GM23338 (cell line): Measurements from ENCODE around the gene STX16. TPM values are rescaled to one million over a fixed set of nuclear protein-coding genes. Genes with fewer than 3 reads are reported as not detected.

Experiments used
- ATAC-seq: fragments of 200-7000 bp; cut with Tn5 transposase; 3 replicates; pipeline ENCODE4 v1.9.1; 2020
- DNase-seq: peaks from one replicate; pipeline ENCODE4 v3.0.0-alpha.2; 2015; ENCODE audit warnings: low spot score
- H2AFZ ChIP-seq: fragments of 200-600 bp; sonication (generic); 2 replicates; pipeline ENCODE4 v1.8.0; 2016; ENCODE audit warnings: antibody characterized with exemption, mild to moderate bottlenecking, moderate library complexity
- H3F3A ChIP-seq: fragments of 200-600 bp; sonication (generic); replicated peaks from 2 replicates; pipeline ENCODE4 v1.8.0; 2017; ENCODE audit warnings: antibody characterized with exemption, mixed run types, low read depth
- H3K27ac ChIP-seq: fragments of 200-600 bp; sonication (generic); 2 replicates; pipeline ENCODE4 v1.6.1; 2016; ENCODE audit warnings: low read depth
- H3K27me3 ChIP-seq: fragments of 200-600 bp; sonication (generic); 2 replicates; pipeline ENCODE4 v1.8.0; 2016; ENCODE audit warnings: mild to moderate bottlenecking, mixed run types, moderate library complexity; ENCODE audit not compliant: insufficient read depth
- H3K36me3 ChIP-seq: fragments of 200-600 bp; sonication (generic); 2 replicates; pipeline ENCODE4 v1.8.0; 2016; ENCODE audit warnings: mild to moderate bottlenecking; ENCODE audit not compliant: insufficient read depth
- H3K4me1 ChIP-seq: fragments of 200-600 bp; sonication (generic); 2 replicates; pipeline ENCODE4 v1.8.0; 2016; ENCODE audit warnings: mild to moderate bottlenecking, moderate library complexity; ENCODE audit not compliant: insufficient read depth
- H3K4me2 ChIP-seq: fragments of 200-600 bp; sonication (generic); 2 replicates; pipeline ENCODE4 v1.7.1; 2017; ENCODE audit warnings: mixed run types
- H3K4me3 ChIP-seq: fragments of 200-600 bp; sonication (generic); 2 replicates; pipeline ENCODE4 v1.6.1; 2016; ENCODE audit warnings: mixed run types
- H3K79me2 ChIP-seq: fragments of 200-600 bp; sonication (generic); replicated peaks from 2 replicates; pipeline ENCODE4 v1.8.0; 2017; ENCODE audit warnings: mild to moderate bottlenecking; ENCODE audit not compliant: insufficient read depth
- H3K9me2 ChIP-seq: fragments of 200-600 bp; sonication (generic); 2 replicates; pipeline ENCODE4 v1.8.0; 2017; ENCODE audit not compliant: insufficient read depth
- H4K20me1 ChIP-seq: fragments of 200-600 bp; sonication (generic); replicated peaks from 2 replicates; pipeline ENCODE4 v1.8.0; 2017; ENCODE audit warnings: mild to moderate bottlenecking; ENCODE audit not compliant: insufficient read depth
- H3K27ac Mint-ChIP-seq: 2 replicates; pipeline ENCODE4 v1.8.0; 2020; ENCODE audit warnings: inconsistent platforms, mild to moderate bottlenecking, moderate library complexity, mixed read lengths
- H3K27me3 Mint-ChIP-seq: 3 replicates; pipeline ENCODE4 v1.8.0; 2022; ENCODE audit warnings: low read depth, mild to moderate bottlenecking, moderate library complexity, mixed read lengths, inconsistent platforms; ENCODE audit not compliant: insufficient read depth, poor library complexity
- H3K36me3 Mint-ChIP-seq: 3 replicates; pipeline ENCODE4 v1.8.0; 2021; ENCODE audit warnings: low read depth, mild to moderate bottlenecking, inconsistent platforms, moderate library complexity, mixed read lengths
- H3K4me1 Mint-ChIP-seq: 3 replicates; pipeline ENCODE4 v1.8.0; 2020; ENCODE audit warnings: mild to moderate bottlenecking, inconsistent platforms, mixed read lengths
- H3K4me3 Mint-ChIP-seq: 3 replicates; pipeline ENCODE4 v1.8.0; 2021; ENCODE audit warnings: moderate library complexity, mild to moderate bottlenecking, inconsistent platforms, mixed read lengths
- H3K9me3 Mint-ChIP-seq: 3 replicates; pipeline ENCODE4 v1.8.0; 2020; ENCODE audit warnings: moderate library complexity, mild to moderate bottlenecking, inconsistent platforms, mixed read lengths
- CTCF ChIP-seq, 2 experiments: fragments of 200-600 bp in 1 of 2; sonication (generic) in 1 of 2; conservative IDR thresholded peaks; 2 replicates each; pipeline versions ENCODE4 v1.5.1 to v1.6.1; 2016 to 2017; ENCODE audit warnings: antibody characterized with exemption in 2 of 2, low read depth in 2 of 2, mild to moderate bottlenecking in 2 of 2, moderate library complexity in 1 of 2
- EZH2 ChIP-seq: fragments of 200-600 bp; sonication (generic); IDR thresholded peaks from one replicate; pipeline ENCODE4 v1.8.0; 2017; ENCODE audit warnings: antibody characterized with exemption, mild to moderate bottlenecking, low read depth; ENCODE audit not compliant: unreplicated experiment
- STAT1 ChIP-seq: IDR thresholded peaks from one replicate; pipeline ENCODE4 v1.6.1; 2016; ENCODE audit warnings: antibody characterized with exemption; ENCODE audit not compliant: unreplicated experiment
- ZNF331 ChIP-seq: fragments of 250-450 bp; sonication (Bioruptor Pico); IDR thresholded peaks from 2 replicates; pipeline ENCODE4 v1.5.0; 2020; ENCODE audit warnings: low read depth, mild to moderate bottlenecking, moderate library complexity
- polyA plus RNA-seq: library from polyadenylated mRNA; unstranded; fragments of >200 nt; fragmentation: Nextera tagmentation; extraction: Ambion mirVana; gene quantifications from 2 replicates; pipeline ENCODE4 v1.2.1, GENCODE V29; 2016
- total RNA-seq: library from RNA; depleted of rRNA; stranded (reverse); fragments of >200 nt; shearing (Covaris generic); gene quantifications from 2 replicates; pipeline ENCODE4 v1.2.3, GENCODE V29; 2014
- TF ChIP-seq, protein P1 (sequence below): fragments of 250-450 bp; sonication (Bioruptor Pico); IDR thresholded peaks from 2 replicates; pipeline ENCODE4 v1.5.0; 2020; ENCODE audit warnings: mild to moderate bottlenecking, moderate library complexity
- TF ChIP-seq, protein P2 (sequence below): IDR thresholded peaks from one replicate; pipeline ENCODE4 v1.6.1; 2018; ENCODE audit warnings: antibody characterized with exemption; ENCODE audit not compliant: unreplicated experiment

STX16 gene
- total and polyA plus RNA-seq, 2 experiments from 2014 or later, result 31.2 to 70.5 TPM

DNA sequence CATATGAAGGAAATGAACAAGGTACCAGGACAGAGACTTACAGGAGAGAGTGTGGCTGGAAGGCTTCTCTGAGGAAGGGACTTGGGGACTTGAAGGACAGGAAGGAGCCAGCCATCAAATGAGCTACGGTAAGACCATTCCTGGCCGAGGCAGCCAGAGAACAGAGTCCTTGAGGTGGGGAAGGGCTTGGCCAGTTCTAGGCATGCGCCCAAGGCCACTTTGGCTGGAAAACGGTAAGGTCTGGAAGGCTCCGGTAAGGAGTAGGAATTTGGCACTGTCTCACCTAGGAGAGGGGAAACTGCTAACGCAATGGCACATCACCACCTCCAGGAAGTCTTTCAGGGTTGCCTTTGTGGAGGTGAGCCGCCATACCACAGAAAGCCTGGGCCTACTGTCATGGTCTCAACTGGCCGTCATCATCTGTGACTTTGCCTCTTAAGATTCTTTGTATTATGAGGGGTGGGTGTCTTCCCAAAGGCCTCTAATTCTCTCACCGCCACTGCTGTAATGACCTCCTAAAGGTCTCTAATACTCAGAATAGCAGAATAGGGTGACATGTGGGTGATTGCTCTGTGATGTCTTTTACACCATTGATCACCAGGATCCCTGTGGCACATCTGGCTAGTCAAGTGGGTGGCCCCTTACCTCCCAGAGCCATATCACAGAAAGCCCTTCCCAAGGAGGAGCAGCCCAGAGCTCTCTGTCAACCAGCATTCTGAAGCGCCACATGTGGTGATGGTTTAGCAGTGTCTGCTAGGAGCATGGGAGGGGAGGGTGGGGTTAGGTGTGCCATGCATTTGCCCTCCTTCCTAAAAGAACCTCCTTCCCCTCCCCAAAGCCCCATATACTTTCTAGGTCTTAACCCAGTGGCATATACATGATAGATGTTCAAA, 17.7 kb upstream of the STX16 start:
- Mint-ChIP-seq H3K9me3 (no peaks in the 10 kb centered on the region; the same call in 2 of the 3 replicates), H3K27me3 (peaks cover 15% of the 10 kb centered on the region)

More for the DNA sequence above, 17.7 kb upstream of the STX16 start:
- ATAC-seq (no peak), DNase-seq (no peak)
- Histone ChIP-seq H3K79me2 (no peaks in the 10 kb centered on the region), H3F3A (no peaks in the 10 kb centered on the region), H3K4me2 (no peak overlapping the region), H3K4me1 (no peaks in the 10 kb centered on the region), H3K36me3 (no peaks in the 10 kb centered on the region), H4K20me1 (no peaks in the 10 kb centered on the region), H2AFZ (no peak overlapping the region), H3K27ac (no peak overlapping the region), H3K4me3 (no peak overlapping the region), H3K27me3 (no peaks in the 10 kb centered on the region), H3K9me2 (no peaks in the 10 kb centered on the region)
- TF ChIP-seq ZNF331 (CRISPR knock-in tag), result no peak
- TF ChIP-seq, protein P1, sequence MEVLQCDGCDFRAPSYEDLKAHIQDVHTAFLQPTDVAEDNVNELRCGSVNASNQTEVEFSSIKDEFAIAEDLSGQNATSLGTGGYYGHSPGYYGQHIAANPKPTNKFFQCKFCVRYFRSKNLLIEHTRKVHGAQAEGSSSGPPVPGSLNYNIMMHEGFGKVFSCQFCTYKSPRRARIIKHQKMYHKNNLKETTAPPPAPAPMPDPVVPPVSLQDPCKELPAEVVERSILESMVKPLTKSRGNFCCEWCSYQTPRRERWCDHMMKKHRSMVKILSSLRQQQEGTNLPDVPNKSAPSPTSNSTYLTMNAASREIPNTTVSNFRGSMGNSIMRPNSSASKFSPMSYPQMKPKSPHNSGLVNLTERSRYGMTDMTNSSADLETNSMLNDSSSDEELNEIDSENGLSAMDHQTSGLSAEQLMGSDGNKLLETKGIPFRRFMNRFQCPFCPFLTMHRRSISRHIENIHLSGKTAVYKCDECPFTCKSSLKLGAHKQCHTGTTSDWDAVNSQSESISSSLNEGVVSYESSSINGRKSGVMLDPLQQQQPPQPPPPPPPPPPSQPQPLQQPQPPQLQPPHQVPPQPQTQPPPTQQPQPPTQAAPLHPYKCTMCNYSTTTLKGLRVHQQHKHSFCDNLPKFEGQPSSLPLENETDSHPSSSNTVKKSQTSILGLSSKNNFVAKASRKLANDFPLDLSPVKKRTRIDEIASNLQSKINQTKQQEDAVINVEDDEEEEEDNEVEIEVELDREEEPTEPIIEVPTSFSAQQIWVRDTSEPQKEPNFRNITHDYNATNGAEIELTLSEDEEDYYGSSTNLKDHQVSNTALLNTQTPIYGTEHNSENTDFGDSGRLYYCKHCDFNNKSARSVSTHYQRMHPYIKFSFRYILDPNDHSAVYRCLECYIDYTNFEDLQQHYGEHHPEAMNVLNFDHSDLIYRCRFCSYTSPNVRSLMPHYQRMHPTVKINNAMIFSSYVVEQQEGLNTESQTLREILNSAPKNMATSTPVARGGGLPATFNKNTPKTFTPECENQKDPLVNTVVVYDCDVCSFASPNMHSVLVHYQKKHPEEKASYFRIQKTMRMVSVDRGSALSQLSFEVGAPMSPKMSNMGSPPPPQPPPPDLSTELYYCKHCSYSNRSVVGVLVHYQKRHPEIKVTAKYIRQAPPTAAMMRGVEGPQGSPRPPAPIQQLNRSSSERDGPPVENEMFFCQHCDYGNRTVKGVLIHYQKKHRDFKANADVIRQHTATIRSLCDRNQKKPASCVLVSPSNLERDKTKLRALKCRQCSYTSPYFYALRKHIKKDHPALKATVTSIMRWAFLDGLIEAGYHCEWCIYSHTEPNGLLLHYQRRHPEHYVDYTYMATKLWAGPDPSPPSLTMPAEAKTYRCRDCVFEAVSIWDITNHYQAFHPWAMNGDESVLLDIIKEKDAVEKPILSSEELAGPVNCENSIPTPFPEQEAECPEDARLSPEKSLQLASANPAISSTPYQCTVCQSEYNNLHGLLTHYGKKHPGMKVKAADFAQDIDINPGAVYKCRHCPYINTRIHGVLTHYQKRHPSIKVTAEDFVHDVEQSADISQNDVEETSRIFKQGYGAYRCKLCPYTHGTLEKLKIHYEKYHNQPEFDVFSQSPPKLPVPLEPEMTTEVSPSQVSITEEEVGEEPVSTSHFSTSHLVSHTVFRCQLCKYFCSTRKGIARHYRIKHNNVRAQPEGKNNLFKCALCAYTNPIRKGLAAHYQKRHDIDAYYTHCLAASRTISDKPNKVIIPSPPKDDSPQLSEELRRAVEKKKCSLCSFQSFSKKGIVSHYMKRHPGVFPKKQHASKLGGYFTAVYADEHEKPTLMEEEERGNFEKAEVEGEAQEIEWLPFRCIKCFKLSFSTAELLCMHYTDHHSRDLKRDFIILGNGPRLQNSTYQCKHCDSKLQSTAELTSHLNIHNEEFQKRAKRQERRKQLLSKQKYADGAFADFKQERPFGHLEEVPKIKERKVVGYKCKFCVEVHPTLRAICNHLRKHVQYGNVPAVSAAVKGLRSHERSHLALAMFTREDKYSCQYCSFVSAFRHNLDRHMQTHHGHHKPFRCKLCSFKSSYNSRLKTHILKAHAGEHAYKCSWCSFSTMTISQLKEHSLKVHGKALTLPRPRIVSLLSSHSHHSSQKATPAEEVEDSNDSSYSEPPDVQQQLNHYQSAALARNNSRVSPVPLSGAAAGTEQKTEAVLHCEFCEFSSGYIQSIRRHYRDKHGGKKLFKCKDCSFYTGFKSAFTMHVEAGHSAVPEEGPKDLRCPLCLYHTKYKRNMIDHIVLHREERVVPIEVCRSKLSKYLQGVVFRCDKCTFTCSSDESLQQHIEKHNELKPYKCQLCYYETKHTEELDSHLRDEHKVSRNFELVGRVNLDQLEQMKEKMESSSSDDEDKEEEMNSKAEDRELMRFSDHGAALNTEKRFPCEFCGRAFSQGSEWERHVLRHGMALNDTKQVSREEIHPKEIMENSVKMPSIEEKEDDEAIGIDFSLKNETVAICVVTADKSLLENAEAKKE (CRISPR knock-in tag), result no peak
- TF ChIP-seq STAT1, result no peak
- TF ChIP-seq CTCF (conservative IDR thresholded peaks at IDR 0.05; ENCODE audit: low read depth in 2 of 2), result no peak
- TF ChIP-seq EZH2, result no peak
- TF ChIP-seq, protein P2, sequence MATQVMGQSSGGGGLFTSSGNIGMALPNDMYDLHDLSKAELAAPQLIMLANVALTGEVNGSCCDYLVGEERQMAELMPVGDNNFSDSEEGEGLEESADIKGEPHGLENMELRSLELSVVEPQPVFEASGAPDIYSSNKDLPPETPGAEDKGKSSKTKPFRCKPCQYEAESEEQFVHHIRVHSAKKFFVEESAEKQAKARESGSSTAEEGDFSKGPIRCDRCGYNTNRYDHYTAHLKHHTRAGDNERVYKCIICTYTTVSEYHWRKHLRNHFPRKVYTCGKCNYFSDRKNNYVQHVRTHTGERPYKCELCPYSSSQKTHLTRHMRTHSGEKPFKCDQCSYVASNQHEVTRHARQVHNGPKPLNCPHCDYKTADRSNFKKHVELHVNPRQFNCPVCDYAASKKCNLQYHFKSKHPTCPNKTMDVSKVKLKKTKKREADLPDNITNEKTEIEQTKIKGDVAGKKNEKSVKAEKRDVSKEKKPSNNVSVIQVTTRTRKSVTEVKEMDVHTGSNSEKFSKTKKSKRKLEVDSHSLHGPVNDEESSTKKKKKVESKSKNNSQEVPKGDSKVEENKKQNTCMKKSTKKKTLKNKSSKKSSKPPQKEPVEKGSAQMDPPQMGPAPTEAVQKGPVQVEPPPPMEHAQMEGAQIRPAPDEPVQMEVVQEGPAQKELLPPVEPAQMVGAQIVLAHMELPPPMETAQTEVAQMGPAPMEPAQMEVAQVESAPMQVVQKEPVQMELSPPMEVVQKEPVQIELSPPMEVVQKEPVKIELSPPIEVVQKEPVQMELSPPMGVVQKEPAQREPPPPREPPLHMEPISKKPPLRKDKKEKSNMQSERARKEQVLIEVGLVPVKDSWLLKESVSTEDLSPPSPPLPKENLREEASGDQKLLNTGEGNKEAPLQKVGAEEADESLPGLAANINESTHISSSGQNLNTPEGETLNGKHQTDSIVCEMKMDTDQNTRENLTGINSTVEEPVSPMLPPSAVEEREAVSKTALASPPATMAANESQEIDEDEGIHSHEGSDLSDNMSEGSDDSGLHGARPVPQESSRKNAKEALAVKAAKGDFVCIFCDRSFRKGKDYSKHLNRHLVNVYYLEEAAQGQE, result no peak
- no peak overlapping the region for H3K27ac Mint-ChIP-seq
- H3K4me1 Mint-ChIP-seq, result peaks cover 5% of the 10 kb centered on the region; the same call in 2 of the 3 replicates
- no peaks in the 10 kb centered on the region for H3K36me3 Mint-ChIP-seq
- H3K4me3 Mint-ChIP-seq, result no peak overlapping the region
